Endothelial cell of umbilical vein (primary cell): ENCODE data around the gene ITPR1. TPM values are rescaled to one million over a fixed set of nuclear protein-coding genes. Genes with fewer than 3 reads are reported as not detected.

ENCODE experiments used
- BruUV-seq: library from RNA; stranded (reverse); fragments of 400-500 nt; replicated peaks from 2 replicates; lab custom pipeline; 2021; lab: Mats Ljungman, UMichigan
- CTCF ChIA-PET: fragments of 300-600, 350-600 bp; sonication (Branson Sonifier 250); formaldehyde crosslinking; loops from one replicate; lab custom pipeline; 2021; ENCODE audit warnings: antibody characterized with exemption, inconsistent platforms; lab: Charles Lee
- POLR2A ChIA-PET: fragments of 300-600, 350-600 bp; sonication (Branson Sonifier 250); formaldehyde crosslinking; loops from one replicate; lab custom pipeline; 2021; ENCODE audit warnings: antibody characterized with exemption, inconsistent platforms; lab: Charles Lee
- DNase-seq: peaks from one replicate; pipeline ENCODE4 v3.0.0-alpha.2; 2011; ENCODE audit warnings: low read depth, low spot score
- FAIRE-seq: peaks from 2 replicates; lab custom pipeline; 2011; peaks lifted over from hg19 to GRCh38; lab: Jason Lieb, UNC
- H2AFZ ChIP-seq: 2 replicates; pipeline ENCODE4 v1.6.0; 2012; ENCODE audit warnings: low read depth, low read length, control low read depth, inconsistent platforms
- H3K27ac ChIP-seq: 2 replicates; pipeline ENCODE4 v1.5.1; 2011; ENCODE audit warnings: low read depth, mild to moderate bottlenecking, control low read depth, low read length, moderate library complexity; ENCODE audit not compliant: insufficient read depth
- H3K27me3 ChIP-seq, 2 experiments: 2 replicates each; pipeline versions ENCODE4 v1.6.0 to v1.6.1; 2011; ENCODE audit warnings: low read length in 2 of 2, mixed read lengths in 1 of 2; ENCODE audit not compliant: control insufficient read depth in 2 of 2, insufficient read depth in 2 of 2
- H3K36me3 ChIP-seq, 2 experiments: 2 replicates in 1 of 2; 3 replicates in 1 of 2; pipeline ENCODE4 v1.5.1; 2011; ENCODE audit warnings: low read length in 2 of 2, mild to moderate bottlenecking in 1 of 2, moderate library complexity in 1 of 2; ENCODE audit not compliant: control insufficient read depth in 2 of 2, insufficient read depth in 2 of 2; ENCODE audit errors: extremely low read depth in 1 of 2
- H3K4me1 ChIP-seq: 3 replicates; pipeline ENCODE4 v1.5.1; 2011; ENCODE audit warnings: mild to moderate bottlenecking, low read length; ENCODE audit not compliant: control insufficient read depth, insufficient read depth; ENCODE audit errors: extremely low read depth
- H3K4me2 ChIP-seq: 2 replicates; pipeline ENCODE4 v1.6.1; 2011; ENCODE audit warnings: low read length, control low read depth, mixed read lengths; ENCODE audit not compliant: insufficient read depth
- H3K4me3 ChIP-seq, 3 experiments: fragments of 200-600 bp in 1 of 3; sonication (generic), shearing (Covaris generic) in 1 of 3; replicated peaks in 1 of 3; 2 replicates each; pipeline ENCODE4 v1.5.1; 2011 to 2016; ENCODE audit warnings: control low read depth in 3 of 3, low read length in 3 of 3, mild to moderate bottlenecking in 2 of 3, inconsistent platforms in 1 of 3, low read depth in 1 of 3, moderate library complexity in 1 of 3; ENCODE audit not compliant: insufficient read depth in 1 of 3
- H3K79me2 ChIP-seq: 2 replicates; pipeline ENCODE4 v1.6.0; 2012; ENCODE audit warnings: low read length, inconsistent platforms; ENCODE audit not compliant: control insufficient read depth, insufficient read depth
- H3K9ac ChIP-seq: replicated peaks from 2 replicates; pipeline ENCODE3; 2011; ENCODE audit warnings: low read length, control low read depth; ENCODE audit not compliant: insufficient read depth; ENCODE audit errors: extremely low read depth
- H3K9me1 ChIP-seq: replicated peaks from 3 replicates; pipeline ENCODE4 v1.6.0; 2011; ENCODE audit warnings: mild to moderate bottlenecking, low read length; ENCODE audit not compliant: control insufficient read depth, insufficient read depth; ENCODE audit errors: extremely low read depth
- H3K9me3 ChIP-seq: replicated peaks from 2 replicates; pipeline ENCODE4 v1.5.1; 2012; ENCODE audit warnings: low read length, inconsistent platforms; ENCODE audit not compliant: control insufficient read depth, insufficient read depth
- H4K20me1 ChIP-seq: replicated peaks from 2 replicates; pipeline ENCODE3; 2011; ENCODE audit warnings: mild to moderate bottlenecking, low read length; ENCODE audit not compliant: control insufficient read depth, insufficient read depth; ENCODE audit errors: extremely low read depth
- GATA2 ChIP-seq: IDR thresholded peaks from 2 replicates; pipeline ENCODE4 v1.7.0; 2011; ENCODE audit warnings: low read depth, mild to moderate bottlenecking, moderate library complexity, mixed read lengths, low read length; ENCODE audit not compliant: insufficient read length, insufficient read depth
- JUN ChIP-seq: IDR thresholded peaks from 2 replicates; pipeline ENCODE4 v1.6.1; 2011; ENCODE audit warnings: borderline replicate concordance, low read depth; ENCODE audit not compliant: insufficient read length, insufficient read depth
- MYC ChIP-seq: IDR thresholded peaks from one replicate; pipeline ENCODE4 v1.6.1; 2011; ENCODE audit warnings: mild to moderate bottlenecking, low read depth, low read length
- POLR2AphosphoS5 ChIP-seq: IDR thresholded peaks from 2 replicates; pipeline ENCODE4 v1.6.1; 2012; ENCODE audit warnings: low read depth, mild to moderate bottlenecking, control low read depth, low read length, moderate library complexity; ENCODE audit not compliant: insufficient read depth
- dilution Hi-C: fragments of 300-500 bp; cut with MboI; formaldehyde crosslinking; loops from one replicate; pipeline ENCODE4 v1.15.0; 2019; ENCODE audit warnings: low sequenced_read_pairs; ENCODE audit not compliant: extremely low pct_ligation_motif_present
- intact Hi-C: fragments of 100-400 bp; cut with micrococcal nuclease; formaldehyde crosslinking; loops from one replicate; pipeline ENCODE4 v1.10.0; 2022
- polyA plus RNA-seq, 4 experiments: library from polyadenylated mRNA; depleted of rRNA in 3 of 4; stranded (reverse) in 3 of 4; unstranded in 1 of 4; fragments of >200 nt; gene quantifications; 2 replicates each; pipeline versions ENCODE4 v1.2.1 to v1.2.3, GENCODE V29; 2011 to 2012; ENCODE audit warnings: missing spikeins in 1 of 4
- total RNA-seq: library from RNA; stranded (reverse); gene quantifications from 2 replicates; pipeline ENCODE4 v1.2.3, GENCODE V29; 2021
- TF ChIP-seq, protein P1 (sequence below): IDR thresholded peaks from 2 replicates; pipeline ENCODE4 v1.6.1; 2011; ENCODE audit not compliant: insufficient read depth, insufficient read length
- TF ChIP-seq, protein P2 (sequence below), 2 donors: IDR thresholded peaks; 1 replicate in 1 of 2; 2 replicates in 1 of 2; pipeline ENCODE4 v1.5.1; 2011; ENCODE audit warnings: low read length in 2 of 2, mild to moderate bottlenecking in 2 of 2, moderate library complexity in 2 of 2, control low read depth in 1 of 2, inconsistent platforms in 1 of 2, low read depth in 1 of 2; ENCODE audit not compliant: insufficient read depth in 1 of 2; ENCODE audit errors: extremely low read depth in 1 of 2

Gene ITPR1
- total and polyA plus RNA-seq, 2 donors (not counting 3 experiments of a cell fraction or from before 2014, with no cell fraction given), result 5.1 to 16.1 TPM

DNA sequence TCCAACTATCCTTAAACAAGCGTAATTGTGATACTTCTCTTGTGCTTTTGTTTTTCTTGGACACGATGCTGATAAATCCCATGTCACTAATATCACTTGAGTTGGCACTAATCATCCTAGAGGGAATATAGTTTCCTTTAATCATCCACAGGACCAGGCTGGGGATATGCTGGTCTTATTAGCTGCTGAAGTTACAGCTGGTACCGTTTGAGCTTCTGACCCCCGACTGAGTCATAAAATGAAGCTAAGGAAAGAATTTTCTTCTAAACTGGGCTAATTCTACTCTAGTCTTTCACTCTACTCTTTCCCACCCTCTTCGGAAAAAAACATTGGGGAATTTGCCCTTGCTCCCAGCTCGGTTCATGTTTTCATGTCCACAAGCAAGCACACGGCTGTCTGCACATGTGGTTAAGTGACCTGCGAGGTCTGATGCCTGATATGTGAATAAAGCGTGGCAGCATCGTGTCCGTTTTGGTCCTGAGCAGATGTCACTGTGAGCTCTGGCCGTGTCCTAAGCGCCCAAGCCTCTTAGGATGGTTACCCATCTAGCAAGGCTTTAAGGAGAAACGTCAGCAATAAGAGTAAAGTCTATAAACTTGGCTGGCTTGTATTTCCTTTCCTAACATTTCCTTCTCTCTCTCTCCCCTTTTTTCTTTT is 223.7 kb downstream of the ITPR1 start:
- Histone ChIP-seq H3K36me3 (no peaks in the 10 kb centered on the region), H3K9me3 (no peaks in the 10 kb centered on the region), H3K79me2 (no peaks in the 10 kb centered on the region), H3K27me3 (no peaks in the 10 kb centered on the region), H4K20me1 (no peaks in the 10 kb centered on the region), H3K27ac (no peak overlapping the region), H3K4me3 (no peak overlapping the region), H3K9me1 (no peaks in the 10 kb centered on the region), H3K4me2 (no peak overlapping the region), H2AFZ (no peak overlapping the region), H3K9ac (no peak overlapping the region), H3K4me1 (no peaks in the 10 kb centered on the region)
- DNase-seq (no peak), FAIRE-seq (no peak)
- intact Hi-C loops, result no loop called here
- POLR2A ChIA-PET, result no interaction called here
- no peak for TF ChIP-seq JUN
- TF ChIP-seq, protein P1, sequence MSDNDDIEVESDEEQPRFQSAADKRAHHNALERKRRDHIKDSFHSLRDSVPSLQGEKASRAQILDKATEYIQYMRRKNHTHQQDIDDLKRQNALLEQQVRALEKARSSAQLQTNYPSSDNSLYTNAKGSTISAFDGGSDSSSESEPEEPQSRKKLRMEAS, result no peak
- no peak for TF ChIP-seq POLR2AphosphoS5
- TF ChIP-seq, protein P2, sequence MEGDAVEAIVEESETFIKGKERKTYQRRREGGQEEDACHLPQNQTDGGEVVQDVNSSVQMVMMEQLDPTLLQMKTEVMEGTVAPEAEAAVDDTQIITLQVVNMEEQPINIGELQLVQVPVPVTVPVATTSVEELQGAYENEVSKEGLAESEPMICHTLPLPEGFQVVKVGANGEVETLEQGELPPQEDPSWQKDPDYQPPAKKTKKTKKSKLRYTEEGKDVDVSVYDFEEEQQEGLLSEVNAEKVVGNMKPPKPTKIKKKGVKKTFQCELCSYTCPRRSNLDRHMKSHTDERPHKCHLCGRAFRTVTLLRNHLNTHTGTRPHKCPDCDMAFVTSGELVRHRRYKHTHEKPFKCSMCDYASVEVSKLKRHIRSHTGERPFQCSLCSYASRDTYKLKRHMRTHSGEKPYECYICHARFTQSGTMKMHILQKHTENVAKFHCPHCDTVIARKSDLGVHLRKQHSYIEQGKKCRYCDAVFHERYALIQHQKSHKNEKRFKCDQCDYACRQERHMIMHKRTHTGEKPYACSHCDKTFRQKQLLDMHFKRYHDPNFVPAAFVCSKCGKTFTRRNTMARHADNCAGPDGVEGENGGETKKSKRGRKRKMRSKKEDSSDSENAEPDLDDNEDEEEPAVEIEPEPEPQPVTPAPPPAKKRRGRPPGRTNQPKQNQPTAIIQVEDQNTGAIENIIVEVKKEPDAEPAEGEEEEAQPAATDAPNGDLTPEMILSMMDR (IDR thresholded peaks at IDR 0.05; ENCODE audit: extremely low read depth in 1 of 2, insufficient read depth in 1 of 2, low read depth in 1 of 2, low read length in 2 of 2), result no peak
- no peak for TF ChIP-seq GATA2
- TF ChIP-seq MYC, result no peak
- no TSS peak for BruUV-seq
- CTCF ChIA-PET, result interaction anchor here (8.5 to 8.8 kb wide), 2 partner anchors 263 to 342 kb away, joined by 98 to 284 read pairs; partner anchors contain the start of gene BHLHE40
- dilution Hi-C loops, result no loop called here
